ENCODE data around the gene DNHD1.
A peak's percentile ranks its signal among the peaks of the same experiment; 100 is the strongest.

Gene DNHD1

GRCh38 chr11:6531267-6531752 lies 34.2 kb downstream of the DNHD1 start:
- DNase-seq, result peak; percentile 53

- DNase-seq, result no peak
These were observed 41.4 kb downstream of the DNHD1 start for GRCh38 chr11:6538456-6538855.

- DNase-seq, result no peak
These were observed 41.9 kb downstream of the DNHD1 start for GRCh38 chr11:6538945-6539344.

- no peak for DNase-seq
These were observed 42.7 kb downstream of the DNHD1 start for GRCh38 chr11:6539748-6540268.

GRCh38 chr11:6541356-6541755 lies 44.3 kb downstream of the DNHD1 start:
- no peak for DNase-seq

- no peak for DNase-seq
These were observed 45.6 kb downstream of the DNHD1 start for GRCh38 chr11:6542727-6543126.

GRCh38 chr11:6544921-6545850 lies 48.1 kb downstream of the DNHD1 start:
- DNase-seq, result no peak

- DNase-seq, result no peak
These were observed 49.0 kb downstream of the DNHD1 start for GRCh38 chr11:6545917-6546605.

- no peak for DNase-seq
These were observed 49.7 kb downstream of the DNHD1 start for GRCh38 chr11:6546735-6547134.

GRCh38 chr11:6547177-6547576 lies 50.1 kb downstream of the DNHD1 start:
- DNase-seq, result no peak

- DNase-seq, result no peak
These were observed 51.0 kb downstream of the DNHD1 start for GRCh38 chr11:6548121-6548520.

GRCh38 chr11:6548641-6549040 lies 51.6 kb downstream of the DNHD1 start:
- DNase-seq, result no peak

GRCh38 chr11:6553634-6554033 lies 56.6 kb downstream of the DNHD1 start:
- no peak for DNase-seq

GRCh38 chr11:6554828-6555706 lies 58.0 kb downstream of the DNHD1 start:
- no peak for DNase-seq

GRCh38 chr11:6556139-6556949 lies 59.3 kb downstream of the DNHD1 start:
- peak; percentile 44 for DNase-seq

- no peak for DNase-seq
These were observed 60.0 kb downstream of the DNHD1 start for GRCh38 chr11:6557063-6557462.

- DNase-seq, result no peak
These were observed 60.9 kb downstream of the DNHD1 start for GRCh38 chr11:6557761-6558674.

GRCh38 chr11:6559369-6559768 lies 62.3 kb downstream of the DNHD1 start:
- DNase-seq, result no peak

- DNase-seq, result no peak
These were observed 64.2 kb downstream of the DNHD1 start for GRCh38 chr11:6561288-6561687.

GRCh38 chr11:6563121-6563619 lies 66.1 kb downstream of the DNHD1 start:
- no peak for DNase-seq

GRCh38 chr11:6563667-6564066 lies 66.6 kb downstream of the DNHD1 start:
- DNase-seq, result no peak
